ENCODE measurements around the gene WNT3. TPM values are rescaled to one million over a fixed set of nuclear protein-coding genes. Genes with fewer than 3 reads are reported as not detected.

WNT3 gene
- total RNA-seq, 1 donor from 2014 or later, result 1.5 TPM

- peak; percentile 70 to 88 for DNase-seq (ENCODE audit: extremely low spot score in 2 of 2)
- H3K27ac ChIP-seq, result no peak overlapping the region
- H3K27me3 ChIP-seq, result no peaks in the 10 kb centered on the region
- peaks cover 20% of the 10 kb centered on the region for H3K4me1 ChIP-seq
- TF ChIP-seq POLR2A (IDR thresholded peaks at IDR 0.05), result no peak
- no peak for TF ChIP-seq POLR2AphosphoS5 (IDR thresholded peaks at IDR 0.05; ENCODE audit: insufficient read depth in 1 of 2, low read depth in 1 of 2)
- no peak for TF ChIP-seq CTCF (IDR thresholded peaks at IDR 0.05)
- intact Hi-C loops (cut with DNase I), result no loop called here
- H3K36me3 ChIP-seq, result no peaks in the 10 kb centered on the region
- H3K9me3 ChIP-seq, result no peaks in the 10 kb centered on the region
- H3K4me3 ChIP-seq, result no peak overlapping the region
Observed at GRCh38 chr17:46766493-46767491, 51.7 kb downstream of the WNT3 start.

GRCh38 chr17:46765453-46765852, 53.0 kb downstream of the WNT3 start:
- intact Hi-C loops (cut with DNase I), result no loop called here
- Histone ChIP-seq H3K27me3 (no peaks in the 10 kb centered on the region), H3K27ac (no peak overlapping the region), H3K36me3 (no peaks in the 10 kb centered on the region), H3K9me3 (no peaks in the 10 kb centered on the region), H3K4me3 (no peak overlapping the region), H3K4me1 (peaks cover 13% of the 10 kb centered on the region)
- DNase-seq (ENCODE audit: extremely low spot score in 2 of 2), result no peak
- TF ChIP-seq CTCF (IDR thresholded peaks at IDR 0.05) (no peak), POLR2AphosphoS5 (IDR thresholded peaks at IDR 0.05; ENCODE audit: insufficient read depth in 1 of 2, low read depth in 1 of 2) (no peak), POLR2A (IDR thresholded peaks at IDR 0.05) (no peak)

GRCh38 chr17:46764709-46765401, 53.6 kb downstream of the WNT3 start:
- H3K4me3 ChIP-seq, result no peak overlapping the region
- no peak for TF ChIP-seq CTCF (IDR thresholded peaks at IDR 0.05)
- no peak for TF ChIP-seq POLR2A (IDR thresholded peaks at IDR 0.05)
- no peak for TF ChIP-seq POLR2AphosphoS5 (IDR thresholded peaks at IDR 0.05; ENCODE audit: insufficient read depth in 1 of 2, low read depth in 1 of 2)
- H3K9me3 ChIP-seq, result no peaks in the 10 kb centered on the region
- intact Hi-C loops (cut with DNase I), result no loop called here
- DNase-seq (ENCODE audit: extremely low spot score in 2 of 2), result no peak
- H3K27ac ChIP-seq, result no peak overlapping the region
- no peaks in the 10 kb centered on the region for H3K36me3 ChIP-seq
- peaks cover 7% of the 10 kb centered on the region for H3K4me1 ChIP-seq
- no peaks in the 10 kb centered on the region for H3K27me3 ChIP-seq

- no peaks in the 10 kb centered on the region for H3K27me3 ChIP-seq
- no peaks in the 10 kb centered on the region for H3K4me1 ChIP-seq
- DNase-seq (ENCODE audit: extremely low spot score in 2 of 2), result no peak
- no peaks in the 10 kb centered on the region for H3K9me3 ChIP-seq
- TF ChIP-seq POLR2AphosphoS5 (IDR thresholded peaks at IDR 0.05; ENCODE audit: insufficient read depth in 1 of 2, low read depth in 1 of 2) (no peak), POLR2A (IDR thresholded peaks at IDR 0.05) (no peak), CTCF (IDR thresholded peaks at IDR 0.05) (no peak)
- H3K4me3 ChIP-seq, result no peak overlapping the region
- no peaks in the 10 kb centered on the region for H3K36me3 ChIP-seq
- intact Hi-C loops (cut with DNase I), result no loop called here
- H3K27ac ChIP-seq, result no peak overlapping the region
Observed at GRCh38 chr17:46764000-46764708, 54.3 kb downstream of the WNT3 start.

All from vagina (tissue), 2 donors.